ENCODE measurements around the gene S100A16.
A peak's percentile ranks its signal among the peaks of the same experiment; 100 is the strongest.

S100A16 gene

GRCh38 chr1:153658400-153659174 lies 45.6 kb upstream of the S100A16 start, which contains the start of gene SNAPIN:
SNAPIN (plus strand) TSS chr1:153658703; CDS start chr1:153658744, 41 bp downstream.
- Histone ChIP-seq H3K4me3 (ENCODE audit: severe bottlenecking) (peak within 1 kb of the TSS; percentile 83), H3K36me3 (ENCODE audit: low read depth) (peaks cover 41% of the 10 kb centered on the region), H3K27ac (ENCODE audit: poor library complexity, severe bottlenecking) (peak within 1 kb of the TSS; percentile 55), H3K4me1 (ENCODE audit: insufficient read depth, poor library complexity, severe bottlenecking) (no peaks in the 10 kb centered on the region), H3K9me3 (ENCODE audit: severe bottlenecking) (no peaks in the 10 kb centered on the region), H3K27me3 (ENCODE audit: insufficient read depth, poor library complexity, severe bottlenecking) (no peaks in the 10 kb centered on the region)
- DNase-seq (ENCODE audit: low spot score) (peak; percentile 88), ATAC-seq (ENCODE audit: low read depth) (peak; percentile 97)
- no peak for TF ChIP-seq CTCF (IDR thresholded peaks at IDR 0.05; ENCODE audit: poor library complexity, severe bottlenecking)

DNA sequence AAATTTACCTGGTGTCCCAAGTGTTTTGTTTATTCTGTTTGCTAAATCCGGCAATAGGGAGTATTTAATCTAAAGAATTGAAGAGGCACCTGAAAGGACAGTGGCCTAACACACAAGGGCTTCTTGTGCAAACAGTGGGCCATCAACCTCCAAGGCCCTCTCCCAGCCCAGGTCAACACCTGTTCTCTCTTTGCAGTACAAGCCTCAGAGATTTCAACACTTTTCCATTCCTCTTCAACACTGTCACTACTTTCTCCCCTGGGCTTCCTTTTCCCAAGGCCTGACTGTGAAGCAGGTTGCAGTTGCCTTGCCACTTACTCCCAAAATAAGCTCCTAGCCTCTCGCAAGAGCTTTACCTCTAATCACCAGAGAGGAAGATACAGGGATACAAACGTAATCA lies 42.4 kb upstream of the S100A16 start:
- H3K36me3 ChIP-seq (ENCODE audit: low read depth), result peaks cover 9% of the 10 kb centered on the region; the same call in 1 of the 2 replicates
- H3K9me3 ChIP-seq (ENCODE audit: severe bottlenecking), result no peaks in the 10 kb centered on the region
- no peaks in the 10 kb centered on the region for H3K27me3 ChIP-seq (ENCODE audit: insufficient read depth, poor library complexity, severe bottlenecking)
- H3K4me1 ChIP-seq (ENCODE audit: insufficient read depth, poor library complexity, severe bottlenecking), result peaks cover 6% of the 10 kb centered on the region
- H3K4me3 ChIP-seq (ENCODE audit: severe bottlenecking), result no peak overlapping the region
- H3K27ac ChIP-seq (ENCODE audit: poor library complexity, severe bottlenecking), result no peak overlapping the region
- no peak for TF ChIP-seq CTCF (IDR thresholded peaks at IDR 0.05; ENCODE audit: poor library complexity, severe bottlenecking)
- DNase-seq (ENCODE audit: low spot score) (no peak), ATAC-seq (ENCODE audit: low read depth) (no peak)

- no peaks in the 10 kb centered on the region for H3K27me3 ChIP-seq (ENCODE audit: insufficient read depth, poor library complexity, severe bottlenecking)
- no peak for TF ChIP-seq CTCF (IDR thresholded peaks at IDR 0.05; ENCODE audit: poor library complexity, severe bottlenecking)
- H3K27ac ChIP-seq (ENCODE audit: poor library complexity, severe bottlenecking), result peak overlapping the region; percentile 5
- ATAC-seq (ENCODE audit: low read depth) (peak; percentile 70), DNase-seq (ENCODE audit: low spot score) (no peak)
- H3K9me3 ChIP-seq (ENCODE audit: severe bottlenecking), result no peaks in the 10 kb centered on the region
- H3K4me3 ChIP-seq (ENCODE audit: severe bottlenecking), result no peak overlapping the region
- H3K4me1 ChIP-seq (ENCODE audit: insufficient read depth, poor library complexity, severe bottlenecking), result peaks cover 6% of the 10 kb centered on the region
- no peaks in the 10 kb centered on the region for H3K36me3 ChIP-seq (ENCODE audit: low read depth)
Observed at GRCh38 chr1:153652805-153653500, 40.0 kb upstream of the S100A16 start.

DNA sequence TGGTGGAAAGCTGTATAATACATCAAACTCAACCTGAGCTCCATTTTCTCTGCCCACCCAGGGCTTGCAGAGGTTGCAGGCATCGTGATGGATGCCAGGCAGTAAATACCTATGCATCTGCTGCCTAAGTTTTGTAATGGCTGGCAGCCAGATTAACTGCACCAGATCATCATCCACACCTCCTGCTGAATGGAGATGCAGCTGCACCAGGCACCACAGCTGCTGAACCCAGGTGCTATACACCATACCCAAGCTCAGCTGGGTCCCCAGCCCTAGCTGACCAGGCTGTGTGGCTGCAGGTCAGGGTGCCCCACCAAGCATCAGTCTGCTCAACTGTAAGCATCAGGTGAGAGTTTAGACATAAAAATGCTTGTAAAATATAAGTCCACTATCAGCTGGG lies 38.8 kb upstream of the S100A16 start:
- H3K4me1 ChIP-seq (ENCODE audit: insufficient read depth, poor library complexity, severe bottlenecking), result peaks cover 6% of the 10 kb centered on the region
- H3K4me3 ChIP-seq (ENCODE audit: severe bottlenecking), result no peak overlapping the region
- no peak for DNase-seq (ENCODE audit: low spot score)
- H3K9me3 ChIP-seq (ENCODE audit: severe bottlenecking), result no peaks in the 10 kb centered on the region
- H3K36me3 ChIP-seq (ENCODE audit: low read depth), result no peaks in the 10 kb centered on the region
- no peaks in the 10 kb centered on the region for H3K27me3 ChIP-seq (ENCODE audit: insufficient read depth, poor library complexity, severe bottlenecking)
- H3K27ac ChIP-seq (ENCODE audit: poor library complexity, severe bottlenecking), result no peak overlapping the region
- no peak for TF ChIP-seq CTCF (IDR thresholded peaks at IDR 0.05; ENCODE audit: poor library complexity, severe bottlenecking)
- ATAC-seq (ENCODE audit: low read depth), result no peak
